H9 (cell line): ENCODE data around the gene MRM3. TPM values are rescaled to one million over a fixed set of nuclear protein-coding genes. Genes with fewer than 3 reads are reported as not detected.
"Not testable (repeated sequence)": the region's sequence is repeated elsewhere in the genome, so short reads cannot be mapped to it uniquely, and the experiment has no call there.

ENCODE experiments used
- DNase-seq: peaks from one replicate; pipeline ENCODE4 v3.0.0-alpha.2; 2017
- H2AFZ ChIP-seq: one replicate; pipeline ENCODE4 v1.6.1; 2013; ENCODE audit warnings: mild to moderate bottlenecking, low read length, control low read depth, moderate library complexity
- H2AK5ac ChIP-seq: 2 replicates; pipeline ENCODE4 v1.6.1; 2013; ENCODE audit warnings: low read length, control low read depth, mixed read lengths; ENCODE audit not compliant: insufficient read length
- H2BK120ac ChIP-seq: one replicate; pipeline ENCODE4 v1.6.1; 2013; ENCODE audit warnings: low read depth, mild to moderate bottlenecking, low read length, control low read depth, inconsistent platforms; ENCODE audit not compliant: poor library complexity, severe bottlenecking
- H2BK12ac ChIP-seq: 2 replicates; pipeline ENCODE4 v1.6.1; 2013; ENCODE audit warnings: low read length, control low read depth, mixed read lengths, low read depth; ENCODE audit not compliant: insufficient read length
- H2BK15ac ChIP-seq: 2 replicates; pipeline ENCODE4 v1.6.1; 2013; ENCODE audit warnings: low read depth, low read length, control low read depth
- H2BK20ac ChIP-seq: one replicate; pipeline ENCODE4 v1.6.1; 2013; ENCODE audit warnings: low read depth, mild to moderate bottlenecking, low read length, control low read depth, inconsistent platforms; ENCODE audit not compliant: poor library complexity, severe bottlenecking
- H2BK5ac ChIP-seq: 2 replicates; pipeline ENCODE4 v1.6.1; 2013; ENCODE audit warnings: low read length, control low read depth, mixed read lengths; ENCODE audit not compliant: insufficient read length
- H3K14ac ChIP-seq: 2 replicates; pipeline ENCODE4 v1.6.1; 2013; ENCODE audit warnings: low read length, control low read depth; ENCODE audit not compliant: insufficient read depth
- H3K18ac ChIP-seq: 2 replicates; pipeline ENCODE4 v1.6.1; 2013; ENCODE audit warnings: low read depth, mild to moderate bottlenecking, mixed read lengths, low read length, control low read depth; ENCODE audit not compliant: insufficient read length
- H3K23ac ChIP-seq: 2 replicates; pipeline ENCODE4 v1.6.1; 2013; ENCODE audit warnings: low read length, control low read depth, mixed read lengths, low read depth; ENCODE audit not compliant: insufficient read length
- H3K23me2 ChIP-seq: 2 replicates; pipeline ENCODE4 v1.6.1; 2013; ENCODE audit warnings: low read depth, mild to moderate bottlenecking, mixed read lengths, low read length, control low read depth; ENCODE audit not compliant: insufficient read length, poor library complexity, severe bottlenecking
- H3K27ac ChIP-seq: 2 replicates; pipeline ENCODE4 v1.5.1; 2013; ENCODE audit warnings: low read length, control low read depth, mixed read lengths, low read depth; ENCODE audit not compliant: insufficient read length
- H3K27me3 ChIP-seq: 2 replicates; pipeline ENCODE4 v1.6.1; 2013; ENCODE audit warnings: low read length, control low read depth, inconsistent platforms; ENCODE audit not compliant: insufficient read depth
- H3K4ac ChIP-seq: 2 replicates; pipeline ENCODE4 v1.6.1; 2013; ENCODE audit warnings: low read depth, mild to moderate bottlenecking, control low read depth, inconsistent platforms, low read length, moderate library complexity
- H3K4me1 ChIP-seq: 2 replicates; pipeline ENCODE4 v1.6.1; 2013; ENCODE audit warnings: low read length, control low read depth, inconsistent platforms; ENCODE audit not compliant: insufficient read depth
- H3K4me2 ChIP-seq: 2 replicates; pipeline ENCODE4 v1.6.1; 2013; ENCODE audit warnings: low read length, control low read depth, mixed read lengths; ENCODE audit not compliant: insufficient read length, insufficient read depth
- H3K56ac ChIP-seq: 2 replicates; pipeline ENCODE4 v1.6.1; 2013; ENCODE audit warnings: low read depth, mild to moderate bottlenecking, mixed read lengths, low read length, control low read depth; ENCODE audit not compliant: insufficient read length
- H3K79me1 ChIP-seq: 2 replicates; pipeline ENCODE4 v1.6.1; 2013; ENCODE audit warnings: low read depth, mild to moderate bottlenecking, moderate library complexity, low read length, control low read depth, inconsistent platforms; ENCODE audit not compliant: insufficient read depth, poor library complexity, severe bottlenecking
- H3K79me2 ChIP-seq: 2 replicates; pipeline ENCODE4 v1.6.1; 2013; ENCODE audit warnings: low read length, control low read depth, inconsistent platforms; ENCODE audit not compliant: insufficient read depth
- H3K9ac ChIP-seq: 2 replicates; pipeline ENCODE4 v1.6.1; 2013; ENCODE audit warnings: low read length, control low read depth, mixed read lengths; ENCODE audit not compliant: insufficient read length; ENCODE audit errors: extremely low read depth
- H3K9me3 ChIP-seq: one replicate; pipeline ENCODE4 v1.6.1; 2013; ENCODE audit warnings: low read depth, low read length, inconsistent platforms; ENCODE audit not compliant: control insufficient read depth
- H3T11ph ChIP-seq: one replicate; pipeline ENCODE4 v1.6.1; 2013; ENCODE audit warnings: mild to moderate bottlenecking, low read length, control low read depth, inconsistent platforms
- H4K20me1 ChIP-seq: one replicate; pipeline ENCODE4 v1.6.1; 2013; ENCODE audit not compliant: control insufficient read depth, insufficient read length, insufficient read depth
- H4K5ac ChIP-seq: 2 replicates; pipeline ENCODE4 v1.6.1; 2013; ENCODE audit warnings: low read depth, mild to moderate bottlenecking, mixed read lengths, low read length, control low read depth; ENCODE audit not compliant: insufficient read length
- H4K8ac ChIP-seq: replicated peaks from 2 replicates; pipeline ENCODE4 v1.6.1; 2013; ENCODE audit warnings: low read length, control low read depth, mixed read lengths, low read depth; ENCODE audit not compliant: insufficient read length
- H4K91ac ChIP-seq: 2 replicates; pipeline ENCODE4 v1.6.1; 2013; ENCODE audit warnings: low read depth, mild to moderate bottlenecking, moderate library complexity, mixed read lengths, low read length, control low read depth; ENCODE audit not compliant: insufficient read length
- H3K27ac Mint-ChIP-seq, 3 experiments: 2 replicates in 2 of 3; 3 replicates in 1 of 3; pipeline ENCODE4 v1.8.0; 2020 to 2021; ENCODE audit warnings: mixed read lengths in 3 of 3, mild to moderate bottlenecking in 1 of 3, moderate library complexity in 1 of 3
- H3K27me3 Mint-ChIP-seq: 2 replicates; pipeline ENCODE4 v1.8.0; 2021; ENCODE audit warnings: low read depth, mild to moderate bottlenecking, moderate library complexity, mixed read lengths
- H3K36me3 Mint-ChIP-seq, 3 experiments: 2 replicates in 2 of 3; 3 replicates in 1 of 3; pipeline ENCODE4 v1.8.0; 2020 to 2021; ENCODE audit warnings: low read depth in 3 of 3, mixed read lengths in 3 of 3; ENCODE audit not compliant: insufficient read depth in 1 of 3
- H3K4me1 Mint-ChIP-seq, 2 experiments: 2 replicates each; pipeline ENCODE4 v1.8.0; 2020; ENCODE audit warnings: mixed read lengths in 2 of 2
- H3K4me3 Mint-ChIP-seq, 2 experiments: 2 replicates in 1 of 2; 3 replicates in 1 of 2; pipeline ENCODE4 v1.8.0; 2020 to 2021; ENCODE audit warnings: mild to moderate bottlenecking in 2 of 2, mixed read lengths in 2 of 2, moderate library complexity in 1 of 2
- H3K9me3 Mint-ChIP-seq, 2 experiments: 2 replicates in 1 of 2; 3 replicates in 1 of 2; pipeline ENCODE4 v1.8.0; 2020; ENCODE audit warnings: mild to moderate bottlenecking in 2 of 2, mixed read lengths in 2 of 2, moderate library complexity in 1 of 2
- CTCF ChIP-seq: fragments of 200-600 bp; sonication (generic); conservative IDR thresholded peaks from 3 replicates; pipeline ENCODE4 v1.8.0; 2021; ENCODE audit warnings: antibody characterized with exemption, mild to moderate bottlenecking
- WGBS: extraction: QIAGEN DNeasy Blood & Tissue Kit; methylation state at CpG from one replicate; pipeline ENCODE4 v1.1.7; 2013; ENCODE audit warnings: missing lambda C conversion rate, low lambda C conversion rate, mixed read lengths; ENCODE audit not compliant: insufficient read length; ENCODE audit errors: extremely low coverage; 5-methylcytosine and 5-hydroxymethylcytosine counted together
- total RNA-seq: library from RNA; stranded (reverse); gene quantifications from 2 replicates; pipeline ENCODE4 v1.2.1, GENCODE V29; 2021

MRM3 gene
- total RNA-seq, 1 experiment from 2014 or later, result 25.3 TPM

- Histone ChIP-seq H3K4me1 (no peaks in the 10 kb centered on the region), H2BK120ac (no peak overlapping the region), H3K79me1 (peaks cover 3% of the 10 kb centered on the region), H2AFZ (no peak overlapping the region), H4K20me1 (peaks cover 3% of the 10 kb centered on the region), H2BK20ac (no peak overlapping the region), H2BK5ac (no peak overlapping the region), H4K91ac (no peak overlapping the region), H3K9ac (no peak overlapping the region), H2AK5ac (no peak overlapping the region), H3K4me2 (no peak overlapping the region), H3K27ac (no peak overlapping the region), H2BK12ac (no peak overlapping the region), H3K4ac (no peak overlapping the region), H4K8ac (no peak overlapping the region), H2BK15ac (no peak overlapping the region), H3K56ac (no peak overlapping the region), H3K9me3 (no peaks in the 10 kb centered on the region), H4K5ac (no peak overlapping the region), H3K14ac (no peak overlapping the region), H3T11ph (no peak overlapping the region), H3K27me3 (no peaks in the 10 kb centered on the region), H3K23me2 (peaks cover 4% of the 10 kb centered on the region), H3K79me2 (peaks cover 9% of the 10 kb centered on the region; the same call in 1 of the 2 replicates), H3K23ac (no peak overlapping the region), H3K18ac (no peak overlapping the region)
- WGBS, result no CpG with 5 or more reads among the region's 38 CpGs
- TF ChIP-seq CTCF, result no peak
- H3K27me3 Mint-ChIP-seq, result no peaks in the 10 kb centered on the region
- DNase-seq, result no peak
- no peak overlapping the region for H3K4me3 Mint-ChIP-seq
- H3K36me3 Mint-ChIP-seq, result peaks cover 63 to 88% (median 82%) of the 10 kb centered on the region in 3 experiments
- peaks cover 15 to 23% of the 10 kb centered on the region in 2 experiments for H3K9me3 Mint-ChIP-seq
- no peak overlapping the region; a peak in 1 of 7 replicates for H3K27ac Mint-ChIP-seq
- peaks cover 12 to 13% of the 10 kb centered on the region in 2 experiments for H3K4me1 Mint-ChIP-seq
Observed at GRCh38 chr17:746783-747629, 35.1 kb upstream of the MRM3 start.

DNA sequence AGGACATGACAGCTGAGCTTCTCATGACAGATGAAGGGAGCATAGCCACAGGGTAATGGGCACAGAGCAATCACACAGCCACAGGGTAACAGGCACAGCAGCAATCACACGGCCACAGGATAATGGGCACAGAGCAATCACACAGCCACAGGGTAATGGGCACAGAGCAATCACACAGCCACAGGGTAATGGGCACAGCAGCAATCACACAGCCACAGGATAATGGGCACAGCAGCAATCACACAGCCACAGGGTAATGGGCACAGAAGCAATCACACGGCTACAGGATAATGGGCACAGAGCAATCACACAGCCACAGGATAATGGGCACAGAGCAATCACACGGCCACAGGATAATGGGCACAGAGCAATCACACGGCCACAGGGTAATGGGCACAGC lies 33.5 kb upstream of the MRM3 start:
- H2BK5ac ChIP-seq, H3K14ac ChIP-seq, DNase-seq, H2AK5ac ChIP-seq, H2BK15ac ChIP-seq, H3K27me3 Mint-ChIP-seq, H3K27me3 ChIP-seq, H3K79me2 ChIP-seq, H3K23me2 ChIP-seq, H2BK12ac ChIP-seq, H3K4me3 Mint-ChIP-seq, H4K20me1 ChIP-seq, H3K23ac ChIP-seq, H2BK120ac ChIP-seq, H3K9me3 ChIP-seq, H3K27ac Mint-ChIP-seq, H2AFZ ChIP-seq, H4K5ac ChIP-seq, H3K4me2 ChIP-seq, H3K27ac ChIP-seq, H3K79me1 ChIP-seq, H3K18ac ChIP-seq, H3K9ac ChIP-seq, H3K56ac ChIP-seq, H4K91ac ChIP-seq, H3T11ph ChIP-seq, H4K8ac ChIP-seq, H3K4ac ChIP-seq, H3K4me1 ChIP-seq, H2BK20ac ChIP-seq: not testable (repeated sequence)
- Mint-ChIP-seq H3K36me3 (peaks cover 63 to 72% (median 67%) of the 10 kb centered on the region in 3 experiments), H3K9me3 (peaks cover 15 to 24% of the 10 kb centered on the region in 2 experiments), H3K4me1 (peaks cover 17 to 18% of the 10 kb centered on the region in 2 experiments)
- no CpG with 5 or more reads among the region's 4 CpGs for WGBS
